Gastrocnemius medialis (tissue), 4 donors: Measurements from ENCODE around the gene ZNF526. TPM values are rescaled to one million over a fixed set of nuclear protein-coding genes. Genes with fewer than 3 reads are reported as not detected.

Source experiments
- ATAC-seq, 2 donors: fragments of 150-250 bp; one replicate each; pipeline ENCODE4 v1.9.1; 2016
- DNase-seq, 2 donors: peaks; one replicate each; pipeline ENCODE4 v3.0.0-alpha.2; 2019
- H3K27ac ChIP-seq, 4 donors: fragments of 200-600 bp; sonication (generic); 1 replicate in 1 of 4; 2 replicates in 3 of 4; pipeline ENCODE4 v1.5.1; 2016 to 2018; ENCODE audit warnings: mild to moderate bottlenecking in 2 of 4, moderate library complexity in 1 of 4
- H3K27me3 ChIP-seq, 3 donors: fragments of 200-600 bp; sonication (generic) in 2 of 3; 1 replicate in 1 of 3; 2 replicates in 2 of 3; pipeline versions ENCODE4 v1.5.1 to v1.6.0; 2016 to 2019; ENCODE audit warnings: mild to moderate bottlenecking in 1 of 3, moderate library complexity in 1 of 3
- H3K36me3 ChIP-seq, 2 donors: fragments of 200-600 bp; sonication (generic) in 1 of 2; one replicate each; pipeline ENCODE4 v1.5.1; 2017 to 2018
- H3K4me1 ChIP-seq, 2 donors: fragments of 200-600 bp; sonication (generic) in 1 of 2; one replicate each; pipeline ENCODE4 v1.5.1; 2016 to 2017; ENCODE audit warnings: mild to moderate bottlenecking in 2 of 2
- H3K4me3 ChIP-seq, 4 donors: fragments of 200-600 bp; sonication (generic) in 3 of 4; 1 replicate in 1 of 4; 2 replicates in 3 of 4; pipeline ENCODE4 v1.5.1; 2016 to 2019; ENCODE audit warnings: mild to moderate bottlenecking in 2 of 4
- H3K9me3 ChIP-seq, 3 donors: fragments of 200-600 bp; sonication (generic) in 2 of 3; 1 replicate in 1 of 3; 2 replicates in 2 of 3; pipeline ENCODE4 v1.5.1; 2016 to 2019
- CTCF ChIP-seq, 5 experiments: fragments of 450-650 bp in 3 of 5; fragments of 200-600 bp in 2 of 5; sonication (generic) in 2 of 5; IDR thresholded peaks in 4 of 5; conservative IDR thresholded peaks in 1 of 5; 1 replicate in 4 of 5; 2 replicates in 1 of 5; pipeline ENCODE4 v1.5.1; 2016 to 2019; ENCODE audit warnings: antibody characterized with exemption in 5 of 5, mild to moderate bottlenecking in 3 of 5, moderate library complexity in 3 of 5
- POLR2A ChIP-seq, 2 donors: fragments of 450-650 bp; IDR thresholded peaks; one replicate each; pipeline ENCODE4 v1.6.1; 2017; ENCODE audit warnings: antibody characterized with exemption in 2 of 2, mild to moderate bottlenecking in 2 of 2, moderate library complexity in 2 of 2
- in situ Hi-C, 4 donors: fragments of 200-750 bp; cut with MboI; loops; one replicate each; pipeline versions ENCODE4 v1.15.0 to v1.8.0; 2017; ENCODE audit warnings: low sequenced_read_pairs in 4 of 4
- intact Hi-C: fragments of 100-400 bp; cut with DNase I; formaldehyde crosslinking; loops from one replicate; pipeline ENCODE4 v1.15.1; 2023; ENCODE audit warnings: low total_unique reads
- total RNA-seq, 4 donors: library from RNA; depleted of rRNA; stranded (reverse); fragments of >200 nt; gene quantifications; one replicate each; pipeline versions ENCODE4 v1.1.0 to v1.2.3, GENCODE V29; 2016

The ZNF526 gene
- total RNA-seq, 4 donors from 2014 or later, result 3.3 to 5.8 (median 4.9) TPM

- Histone ChIP-seq H3K36me3 (peaks cover 0 to 50% of the 10 kb centered on the region in 2 donors), H3K4me3 (no peak overlapping the region), H3K9me3 (no peaks in the 10 kb centered on the region), H3K27me3 (no peaks in the 10 kb centered on the region), H3K27ac (peak overlapping the region in 1 of 4 donors; percentile 15), H3K4me1 (no peaks in the 10 kb centered on the region)
- DNase-seq (peak in 1 of 2 donors; percentile 35), ATAC-seq (no peak)
- TF ChIP-seq POLR2A (IDR thresholded peaks at IDR 0.05) (peak in 1 of 2 donors; percentile 10), CTCF (IDR thresholded peaks at IDR 0.05 in 4 of 5, conservative IDR thresholded peaks at IDR 0.05 in 1 of 5) (no peak)
- in situ Hi-C loops, result no loop called here
- intact Hi-C loops, result no loop called here
Measured at GRCh38 chr19:42199440-42200115, 20.5 kb upstream of the ZNF526 start.

GRCh38 chr19:42200116-42200715 lies 19.9 kb upstream of the ZNF526 start:
- no peak overlapping the region for H3K27ac ChIP-seq
- intact Hi-C loops (no loop called here), in situ Hi-C loops (no loop called here)
- H3K4me3 ChIP-seq, result no peak overlapping the region
- H3K9me3 ChIP-seq, result no peaks in the 10 kb centered on the region
- H3K4me1 ChIP-seq, result no peaks in the 10 kb centered on the region
- TF ChIP-seq CTCF (IDR thresholded peaks at IDR 0.05 in 4 of 5, conservative IDR thresholded peaks at IDR 0.05 in 1 of 5) (no peak), POLR2A (IDR thresholded peaks at IDR 0.05) (no peak)
- DNase-seq, result no peak
- ATAC-seq, result no peak
- no peaks in the 10 kb centered on the region for H3K27me3 ChIP-seq
- peaks cover 0 to 53% of the 10 kb centered on the region in 2 donors for H3K36me3 ChIP-seq

GRCh38 chr19:42201489-42202289 lies 18.4 kb upstream of the ZNF526 start:
- ATAC-seq, result peak in 1 of 2 donors; percentile 33
- Histone ChIP-seq H3K4me3 (no peak overlapping the region), H3K4me1 (no peaks in the 10 kb centered on the region), H3K27ac (peak overlapping the region in 1 of 4 donors; percentile 40), H3K36me3 (peaks cover 0 to 59% of the 10 kb centered on the region in 2 donors), H3K9me3 (no peaks in the 10 kb centered on the region), H3K27me3 (no peaks in the 10 kb centered on the region)
- in situ Hi-C loops (no loop called here), intact Hi-C loops (no loop called here)
- peak; percentile 35 to 37 for DNase-seq
- TF ChIP-seq CTCF (IDR thresholded peaks at IDR 0.05 in 4 of 5, conservative IDR thresholded peaks at IDR 0.05 in 1 of 5) (no peak), POLR2A (IDR thresholded peaks at IDR 0.05) (no peak)

GRCh38 chr19:42202290-42202880 lies 17.7 kb upstream of the ZNF526 start:
- H3K36me3 ChIP-seq, result peaks cover 0 to 65% of the 10 kb centered on the region in 2 donors
- ATAC-seq (no peak), DNase-seq (no peak)
- TF ChIP-seq POLR2A (IDR thresholded peaks at IDR 0.05) (no peak), CTCF (IDR thresholded peaks at IDR 0.05 in 4 of 5, conservative IDR thresholded peaks at IDR 0.05 in 1 of 5) (no peak)
- no peak overlapping the region for H3K4me3 ChIP-seq
- H3K9me3 ChIP-seq, result no peaks in the 10 kb centered on the region
- in situ Hi-C loops, result no loop called here
- H3K27me3 ChIP-seq, result no peaks in the 10 kb centered on the region
- intact Hi-C loops, result no loop called here
- H3K4me1 ChIP-seq, result no peaks in the 10 kb centered on the region
- H3K27ac ChIP-seq, result no peak overlapping the region
